Measurements from ENCODE around the gene GDPGP1. TPM values are rescaled to one million over a fixed set of nuclear protein-coding genes. Genes with fewer than 3 reads are reported as not detected.

Gene GDPGP1
- total and polyA plus RNA-seq, 8 donors = 3.4 to 8.6 (median 4.0) TPM

- no peaks in the 10 kb centered on the region for H3K9me3 ChIP-seq
- intact Hi-C loops (cut with DNase I) = no loop called here
- H3K36me3 ChIP-seq = peaks cover 0 to 99% of the 10 kb centered on the region in 2 donors
These were observed 8.3 kb upstream of the GDPGP1 start for GRCh38 chr15:90225504-90226234.

DNA sequence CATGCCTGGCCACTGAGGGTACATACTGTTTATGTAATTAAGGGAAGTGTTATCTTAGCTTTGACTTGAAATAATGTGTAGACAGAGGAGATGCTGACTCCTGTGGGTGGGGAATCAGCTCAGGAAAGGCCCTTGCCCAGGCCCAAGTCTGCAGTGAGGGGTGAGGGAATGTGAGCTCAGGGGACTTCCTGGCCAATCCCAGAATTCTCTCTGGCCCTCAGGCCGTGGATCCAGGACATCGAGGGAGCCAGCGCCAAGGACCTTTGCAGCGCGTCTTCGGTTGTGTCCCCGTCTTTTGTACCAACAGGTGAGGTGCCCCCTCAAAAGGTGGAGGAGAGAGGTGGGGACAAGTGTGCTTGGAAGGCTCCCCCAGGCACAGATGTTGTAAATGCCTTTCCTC lies 6.7 kb upstream of the GDPGP1 start:
- no peaks in the 10 kb centered on the region for H3K9me3 ChIP-seq
- intact Hi-C loops (cut with DNase I) = no loop called here

More at GRCh38 chr15:90225504-90226234, 8.3 kb upstream of the GDPGP1 start:
- DNase-seq = peak in 1 of 4 donors; percentile 64
- H3K27ac ChIP-seq = no peak overlapping the region
- peaks cover 7 to 13% of the 10 kb centered on the region in 2 donors for H3K4me1 ChIP-seq
- peak; percentile 9 for ATAC-seq
- no peak overlapping the region for H3K4me3 ChIP-seq
- H3K27me3 ChIP-seq = no peaks in the 10 kb centered on the region
- no peak for TF ChIP-seq CTCF (IDR thresholded peaks at IDR 0.05)

DNA sequence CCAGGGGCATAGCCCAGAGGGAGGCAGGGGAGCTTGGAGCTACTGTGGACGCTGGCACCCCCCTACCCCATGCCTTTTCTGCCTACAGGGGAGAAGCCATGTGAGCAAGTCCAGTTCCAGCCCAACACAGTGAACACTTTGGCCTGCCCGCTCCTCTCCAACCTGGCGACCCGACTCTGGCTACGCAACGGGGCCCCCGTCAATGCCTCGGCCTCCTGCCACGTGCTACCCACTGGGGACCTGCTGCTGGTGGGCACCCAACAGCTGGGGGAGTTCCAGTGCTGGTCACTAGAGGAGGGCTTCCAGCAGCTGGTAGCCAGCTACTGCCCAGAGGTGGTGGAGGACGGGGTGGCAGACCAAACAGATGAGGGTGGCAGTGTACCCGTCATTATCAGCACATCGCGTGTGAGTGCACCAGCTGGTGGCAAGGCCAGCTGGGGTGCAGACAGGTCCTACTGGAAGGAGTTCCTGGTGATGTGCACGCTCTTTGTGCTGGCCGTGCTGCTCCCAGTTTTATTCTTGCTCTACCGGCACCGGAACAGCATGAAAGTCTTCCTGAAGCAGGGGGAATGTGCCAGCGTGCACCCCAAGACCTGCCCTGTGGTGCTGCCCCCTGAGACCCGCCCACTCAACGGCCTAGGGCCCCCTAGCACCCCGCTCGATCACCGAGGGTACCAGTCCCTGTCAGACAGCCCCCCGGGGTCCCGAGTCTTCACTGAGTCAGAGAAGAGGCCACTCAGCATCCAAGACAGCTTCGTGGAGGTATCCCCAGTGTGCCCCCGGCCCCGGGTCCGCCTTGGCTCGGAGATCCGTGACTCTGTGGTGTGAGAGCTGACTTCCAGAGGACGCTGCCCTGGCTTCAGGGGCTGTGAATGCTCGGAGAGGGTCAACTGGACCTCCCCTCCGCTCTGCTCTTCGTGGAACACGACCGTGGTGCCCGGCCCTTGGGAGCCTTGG lies 5.9 kb upstream of the GDPGP1 start:
- TF ChIP-seq CTCF (IDR thresholded peaks at IDR 0.05) = no peak
- Histone ChIP-seq H3K36me3 (peaks cover 0 to 81% of the 10 kb centered on the region in 2 donors), H3K27ac (no peak overlapping the region), H3K4me3 (no peak overlapping the region), H3K4me1 (peaks cover 14 to 31% of the 10 kb centered on the region in 2 donors), H3K9me3 (no peaks in the 10 kb centered on the region), H3K27me3 (no peaks in the 10 kb centered on the region)
- DNase-seq (no peak), ATAC-seq (no peak)
- intact Hi-C loops (cut with DNase I) = no loop called here

More for the DNA sequence above, 6.7 kb upstream of the GDPGP1 start:
- Histone ChIP-seq H3K36me3 (peaks cover 0 to 88% of the 10 kb centered on the region in 2 donors), H3K27me3 (no peaks in the 10 kb centered on the region), H3K4me3 (no peak overlapping the region), H3K27ac (no peak overlapping the region), H3K4me1 (peaks cover 6 to 24% of the 10 kb centered on the region in 2 donors)
- ATAC-seq = no peak
- no peak for DNase-seq
- TF ChIP-seq CTCF (IDR thresholded peaks at IDR 0.05) = no peak

DNA sequence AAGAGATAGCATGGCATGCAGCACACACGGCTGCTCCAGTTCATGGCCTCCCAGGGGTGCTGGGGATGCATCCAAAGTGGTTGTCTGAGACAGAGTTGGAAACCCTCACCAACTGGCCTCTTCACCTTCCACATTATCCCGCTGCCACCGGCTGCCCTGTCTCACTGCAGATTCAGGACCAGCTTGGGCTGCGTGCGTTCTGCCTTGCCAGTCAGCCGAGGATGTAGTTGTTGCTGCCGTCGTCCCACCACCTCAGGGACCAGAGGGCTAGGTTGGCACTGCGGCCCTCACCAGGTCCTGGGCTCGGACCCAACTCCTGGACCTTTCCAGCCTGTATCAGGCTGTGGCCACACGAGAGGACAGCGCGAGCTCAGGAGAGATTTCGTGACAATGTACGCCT lies 5.0 kb upstream of the GDPGP1 start:
- no peak overlapping the region for H3K4me3 ChIP-seq
- peaks cover 0 to 72% of the 10 kb centered on the region in 2 donors for H3K36me3 ChIP-seq
- H3K4me1 ChIP-seq = peaks cover 14 to 32% of the 10 kb centered on the region in 2 donors
- TF ChIP-seq CTCF (IDR thresholded peaks at IDR 0.05) = no peak
- intact Hi-C loops (cut with DNase I) = no loop called here
- ATAC-seq (no peak), DNase-seq (no peak)
- no peak overlapping the region for H3K27ac ChIP-seq
- H3K9me3 ChIP-seq = no peaks in the 10 kb centered on the region
- H3K27me3 ChIP-seq = no peaks in the 10 kb centered on the region

- TF ChIP-seq CTCF (IDR thresholded peaks at IDR 0.05) = no peak
- peak overlapping the region in 1 of 2 donors; percentile 70 for H3K27ac ChIP-seq
- ATAC-seq (no peak), DNase-seq (peak in 1 of 4 donors; percentile 42)
- H3K36me3 ChIP-seq = peaks cover 0 to 61% of the 10 kb centered on the region in 2 donors
- intact Hi-C loops (cut with DNase I) = no loop called here
- no peak overlapping the region for H3K4me3 ChIP-seq
- no peaks in the 10 kb centered on the region for H3K9me3 ChIP-seq
- peaks cover 14 to 40% of the 10 kb centered on the region in 2 donors for H3K4me1 ChIP-seq
- H3K27me3 ChIP-seq = no peaks in the 10 kb centered on the region
These were observed 3.9 kb upstream of the GDPGP1 start for GRCh38 chr15:90230071-90230494.

All from left lung (tissue), 10 donors.